Stimulated activated CD8-positive, alpha-beta memory T cell treated with anti-CD3 and anti-CD28 coated beads, Interleukin-12 subunit alpha, Interleukin-12 subunit beta, amount 100 ng/mL, for 1 hour (primary cell): ENCODE data around the gene SPACA1.

ENCODE experiments used
- DNase-seq: peaks from one replicate; pipeline ENCODE4 v3.0.0-alpha.2; 2020; ENCODE audit warnings: low read depth

Gene SPACA1

GRCh38 chr6:88105741-88106340 lies 58.2 kb downstream of the SPACA1 start:
- no peak for DNase-seq

- DNase-seq = no peak
These were observed 59.6 kb downstream of the SPACA1 start for GRCh38 chr6:88107241-88107640.

GRCh38 chr6:88111991-88112390 lies 64.3 kb downstream of the SPACA1 start:
- DNase-seq = no peak

GRCh38 chr6:88114838-88115237 lies 67.2 kb downstream of the SPACA1 start:
- no peak for DNase-seq

- DNase-seq = no peak
These were observed 67.7 kb downstream of the SPACA1 start for GRCh38 chr6:88115307-88115706.

GRCh38 chr6:88116276-88116675 lies 68.6 kb downstream of the SPACA1 start:
- no peak for DNase-seq
